ENCODE results near the gene NOL11. TPM values are rescaled to one million over a fixed set of nuclear protein-coding genes. Genes with fewer than 3 reads are reported as not detected.
"Not testable (repeated sequence)": the region's sequence is repeated elsewhere in the genome, so short reads cannot be mapped to it uniquely, and the experiment has no call there.

NOL11 gene
- total and polyA plus RNA-seq, 2 donors from 2014 or later: 37.3 to 40.8 TPM

DNA sequence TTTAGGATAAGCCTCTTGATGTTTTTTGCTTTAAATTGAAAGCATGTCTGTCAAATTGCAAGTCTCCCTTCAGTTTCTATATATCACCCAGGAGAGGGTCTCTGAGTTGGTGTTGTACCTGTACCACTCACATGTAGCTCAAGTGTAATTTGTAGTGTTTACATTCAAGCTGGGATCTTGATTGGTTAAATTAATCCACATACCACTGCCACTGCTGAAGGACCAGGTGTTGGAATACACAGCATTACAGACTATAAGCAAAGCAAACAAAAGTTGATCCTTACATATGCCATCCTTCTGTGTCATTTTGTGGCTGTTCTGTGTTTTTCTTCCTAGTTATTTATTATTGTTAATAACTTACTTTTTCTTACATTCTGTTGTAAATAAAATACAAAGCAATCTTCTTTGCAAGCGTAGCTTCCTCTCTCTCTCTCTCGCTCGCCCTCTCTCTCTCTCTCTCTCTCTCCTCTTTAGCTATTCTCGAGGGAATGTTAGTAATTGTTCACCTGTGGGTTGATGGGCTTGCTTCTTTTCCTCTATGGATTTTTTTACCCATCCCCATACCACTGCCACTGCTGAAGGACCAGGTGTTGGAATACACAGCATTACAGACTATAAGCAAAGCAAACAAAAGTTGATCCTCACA lies 20.8 kb upstream of the NOL11 start:
- Histone ChIP-seq H3K9me3 (ENCODE audit: control insufficient read depth in 2 of 3, insufficient read depth in 1 of 3, low read length in 3 of 3) (peaks cover 0 to 2% (median 0%) of the 10 kb centered on the region in 3 donors), H3K4me3 (ENCODE audit: low read length in 3 of 3) (no peak overlapping the region), H3K27ac (ENCODE audit: low read depth in 2 of 2, low read length in 2 of 2) (no peak overlapping the region), H3K36me3 (ENCODE audit: control insufficient read depth in 2 of 3, insufficient read depth in 3 of 3, low read length in 3 of 3) (peaks cover 0 to 2% (median 0%) of the 10 kb centered on the region in 3 donors), H3K4me1 (ENCODE audit: control insufficient read depth in 2 of 3, insufficient read depth in 2 of 3, low read depth in 1 of 3, low read length in 3 of 3) (no peaks in the 10 kb centered on the region), H3K27me3 (ENCODE audit: control insufficient read depth, insufficient read depth, low read length) (no peaks in the 10 kb centered on the region), H3K9ac (ENCODE audit: low read length in 3 of 3) (no peak overlapping the region)
- TF ChIP-seq, protein P1, sequence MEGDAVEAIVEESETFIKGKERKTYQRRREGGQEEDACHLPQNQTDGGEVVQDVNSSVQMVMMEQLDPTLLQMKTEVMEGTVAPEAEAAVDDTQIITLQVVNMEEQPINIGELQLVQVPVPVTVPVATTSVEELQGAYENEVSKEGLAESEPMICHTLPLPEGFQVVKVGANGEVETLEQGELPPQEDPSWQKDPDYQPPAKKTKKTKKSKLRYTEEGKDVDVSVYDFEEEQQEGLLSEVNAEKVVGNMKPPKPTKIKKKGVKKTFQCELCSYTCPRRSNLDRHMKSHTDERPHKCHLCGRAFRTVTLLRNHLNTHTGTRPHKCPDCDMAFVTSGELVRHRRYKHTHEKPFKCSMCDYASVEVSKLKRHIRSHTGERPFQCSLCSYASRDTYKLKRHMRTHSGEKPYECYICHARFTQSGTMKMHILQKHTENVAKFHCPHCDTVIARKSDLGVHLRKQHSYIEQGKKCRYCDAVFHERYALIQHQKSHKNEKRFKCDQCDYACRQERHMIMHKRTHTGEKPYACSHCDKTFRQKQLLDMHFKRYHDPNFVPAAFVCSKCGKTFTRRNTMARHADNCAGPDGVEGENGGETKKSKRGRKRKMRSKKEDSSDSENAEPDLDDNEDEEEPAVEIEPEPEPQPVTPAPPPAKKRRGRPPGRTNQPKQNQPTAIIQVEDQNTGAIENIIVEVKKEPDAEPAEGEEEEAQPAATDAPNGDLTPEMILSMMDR (IDR thresholded peaks at IDR 0.05; ENCODE audit: borderline replicate concordance, extremely low read depth, insufficient read depth): no peak
- intact Hi-C loops (cut with DNase I): no loop called here
- FAIRE-seq (no peak), DNase-seq (no peak)

DNA sequence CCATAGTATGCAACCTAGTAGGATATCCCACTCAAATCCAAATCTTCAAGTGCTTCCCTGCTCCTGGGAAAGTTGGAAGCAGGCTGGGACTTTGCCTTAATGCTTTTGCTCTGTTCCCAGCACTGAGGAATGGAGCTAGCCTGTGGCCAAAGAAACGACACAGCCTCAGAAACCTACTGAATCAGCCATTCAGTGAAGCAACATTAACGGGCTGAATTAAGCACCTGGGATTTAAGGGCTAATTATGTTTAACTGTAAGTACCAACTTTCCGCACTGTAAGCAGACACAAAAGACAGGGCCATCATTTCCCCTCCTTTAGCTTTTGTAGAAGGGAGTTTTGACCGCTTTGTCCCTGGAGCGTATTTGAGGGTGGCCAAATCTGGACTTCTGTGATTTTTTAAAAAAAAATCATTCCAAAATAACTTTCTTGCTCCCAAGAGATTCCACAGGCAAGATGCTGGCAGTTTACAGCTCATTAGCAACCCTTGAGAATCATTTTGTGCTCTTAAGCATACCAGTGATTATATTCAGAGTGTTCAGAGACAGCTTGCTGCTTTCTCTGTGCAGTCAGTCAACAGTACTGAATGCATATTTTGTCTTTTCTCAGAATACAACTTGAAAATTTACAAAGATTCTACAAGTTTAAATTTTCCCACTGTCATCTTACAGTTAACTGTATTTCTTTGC lies 17.6 kb upstream of the NOL11 start:
- intact Hi-C loops (cut with DNase I): no loop called here
- no peak for FAIRE-seq
- no peak for DNase-seq

DNA sequence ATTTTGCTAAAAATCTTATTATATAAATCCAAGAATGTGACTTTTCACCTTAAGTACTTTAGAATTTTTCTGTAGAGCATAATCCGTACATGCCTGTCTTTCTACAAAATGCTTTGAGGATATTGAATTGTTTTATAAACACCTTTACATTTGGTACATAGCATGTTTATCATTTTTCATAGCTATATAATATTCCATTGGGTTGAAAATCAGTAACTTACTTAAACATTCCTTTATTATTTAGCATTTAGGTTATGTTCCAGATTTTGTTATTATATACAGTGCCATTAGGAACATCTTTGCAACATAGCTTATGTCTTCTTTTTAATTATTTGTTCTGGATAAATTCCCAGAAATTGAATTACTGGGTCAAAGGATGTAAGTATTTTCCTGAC lies 17.0 kb upstream of the NOL11 start:
- Histone ChIP-seq H3K4me3 (ENCODE audit: low read length in 3 of 3) (no peak overlapping the region), H3K9me3 (ENCODE audit: control insufficient read depth in 2 of 3, insufficient read depth in 1 of 3, low read length in 3 of 3) (peaks cover 0 to 2% (median 0%) of the 10 kb centered on the region in 3 donors), H3K27me3 (ENCODE audit: control insufficient read depth, insufficient read depth, low read length) (no peaks in the 10 kb centered on the region), H3K9ac (ENCODE audit: low read length in 3 of 3) (no peak overlapping the region), H3K36me3 (ENCODE audit: control insufficient read depth in 2 of 3, insufficient read depth in 3 of 3, low read length in 3 of 3) (no peaks in the 10 kb centered on the region), H3K4me1 (ENCODE audit: control insufficient read depth in 2 of 3, insufficient read depth in 2 of 3, low read depth in 1 of 3, low read length in 3 of 3) (no peaks in the 10 kb centered on the region), H3K27ac (ENCODE audit: low read depth in 2 of 2, low read length in 2 of 2) (no peak overlapping the region)
- TF ChIP-seq, protein P1 (IDR thresholded peaks at IDR 0.05; ENCODE audit: borderline replicate concordance, extremely low read depth, insufficient read depth): no peak
- DNase-seq (peak in 1 of 5 donors; percentile 12), FAIRE-seq (no peak)
- intact Hi-C loops (cut with DNase I): no loop called here

More for the DNA sequence above, 17.6 kb upstream of the NOL11 start:
- H3K36me3 ChIP-seq (ENCODE audit: control insufficient read depth in 2 of 3, insufficient read depth in 3 of 3, low read length in 3 of 3): no peaks in the 10 kb centered on the region
- no peak overlapping the region for H3K27ac ChIP-seq (ENCODE audit: low read depth in 2 of 2, low read length in 2 of 2)
- H3K9ac ChIP-seq (ENCODE audit: low read length in 3 of 3): no peak overlapping the region
- no peaks in the 10 kb centered on the region for H3K4me1 ChIP-seq (ENCODE audit: control insufficient read depth in 2 of 3, insufficient read depth in 2 of 3, low read depth in 1 of 3, low read length in 3 of 3)
- H3K27me3 ChIP-seq (ENCODE audit: control insufficient read depth, insufficient read depth, low read length): no peaks in the 10 kb centered on the region
- TF ChIP-seq, protein P1 (IDR thresholded peaks at IDR 0.05; ENCODE audit: borderline replicate concordance, extremely low read depth, insufficient read depth): no peak
- no peak overlapping the region for H3K4me3 ChIP-seq (ENCODE audit: low read length in 3 of 3)
- peaks cover 0 to 2% (median 0%) of the 10 kb centered on the region in 3 donors for H3K9me3 ChIP-seq (ENCODE audit: control insufficient read depth in 2 of 3, insufficient read depth in 1 of 3, low read length in 3 of 3)

DNA sequence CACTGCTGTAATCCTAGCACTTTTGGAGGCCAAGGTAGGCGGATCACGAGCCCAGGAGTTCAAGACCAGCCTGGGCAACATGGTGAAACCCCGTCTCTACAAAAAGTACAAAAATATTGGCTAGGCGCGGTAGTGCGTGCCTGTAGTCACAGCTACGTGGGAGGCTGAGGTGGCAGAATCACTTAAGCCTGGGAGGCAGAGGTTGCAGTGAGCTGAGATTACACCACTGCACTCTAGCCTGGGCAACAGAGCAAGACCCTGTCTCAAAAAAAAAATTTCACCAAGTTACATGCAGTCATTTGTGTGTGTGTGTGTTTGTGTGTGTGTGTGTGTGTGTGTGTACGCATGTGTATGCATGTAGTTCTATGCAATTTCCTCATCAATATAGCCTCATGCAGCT lies 14.9 kb upstream of the NOL11 start:
- H3K4me1 ChIP-seq (ENCODE audit: control insufficient read depth in 2 of 3, insufficient read depth in 2 of 3, low read depth in 1 of 3, low read length in 3 of 3); H3K9ac ChIP-seq (ENCODE audit: low read length in 3 of 3); H3K9me3 ChIP-seq (ENCODE audit: control insufficient read depth in 2 of 3, insufficient read depth in 1 of 3, low read length in 3 of 3); H3K36me3 ChIP-seq (ENCODE audit: control insufficient read depth in 2 of 3, insufficient read depth in 3 of 3, low read length in 3 of 3); H3K27me3 ChIP-seq (ENCODE audit: control insufficient read depth, insufficient read depth, low read length); DNase-seq; intact Hi-C loops (cut with DNase I); H3K27ac ChIP-seq (ENCODE audit: low read depth in 2 of 2, low read length in 2 of 2); H3K4me3 ChIP-seq (ENCODE audit: low read length in 3 of 3); FAIRE-seq: not testable (repeated sequence)
